Endodermal cell (in vitro differentiated cells): ENCODE results near the gene FAM107B. TPM values are rescaled to one million over a fixed set of nuclear protein-coding genes. Genes with fewer than 3 reads are reported as not detected.
A peak's percentile ranks its signal among the peaks of the same experiment; 100 is the strongest.

Experiments used
- DNase-seq: peaks from one replicate; pipeline ENCODE4 v3.0.0-alpha.2; 2017
- H3K27ac ChIP-seq: 2 replicates; pipeline ENCODE4 v1.5.1; 2013; ENCODE audit warnings: mild to moderate bottlenecking, low read depth, low read length, moderate library complexity
- H3K27me3 ChIP-seq: 2 replicates; pipeline ENCODE4 v1.6.1; 2013; ENCODE audit warnings: mild to moderate bottlenecking, low read length, moderate library complexity; ENCODE audit not compliant: insufficient read depth, control insufficient read depth, poor library complexity, severe bottlenecking
- H3K36me3 ChIP-seq: 2 replicates; pipeline ENCODE4 v1.7.0; 2013; ENCODE audit warnings: mild to moderate bottlenecking, low read length, moderate library complexity; ENCODE audit not compliant: control insufficient read depth, insufficient read depth
- H3K4me1 ChIP-seq: one replicate; pipeline ENCODE4 v1.7.0; 2013; ENCODE audit warnings: low read length; ENCODE audit not compliant: control insufficient read depth, insufficient read depth
- H3K4me3 ChIP-seq: 2 replicates; pipeline ENCODE4 v1.5.1; 2013; ENCODE audit warnings: mild to moderate bottlenecking, low read length, moderate library complexity
- H3K9ac ChIP-seq: 2 replicates; pipeline ENCODE4 v1.6.1; 2013; ENCODE audit warnings: mild to moderate bottlenecking, low read length, moderate library complexity; ENCODE audit not compliant: poor library complexity, severe bottlenecking; ENCODE audit errors: extremely low read depth
- H3K9me3 ChIP-seq: 2 replicates; pipeline ENCODE4 v1.6.1; 2013; ENCODE audit warnings: mild to moderate bottlenecking, low read length, moderate library complexity; ENCODE audit not compliant: control insufficient read depth
- H3K27ac Mint-ChIP-seq: 2 replicates; pipeline ENCODE4 v1.8.0; 2020; ENCODE audit warnings: mixed read lengths
- H3K27me3 Mint-ChIP-seq: 2 replicates; pipeline ENCODE4 v1.8.0; 2021; ENCODE audit warnings: mild to moderate bottlenecking, mixed read lengths; ENCODE audit not compliant: insufficient read depth
- H3K36me3 Mint-ChIP-seq: 2 replicates; pipeline ENCODE4 v1.8.0; 2020; ENCODE audit warnings: low read depth, mixed read lengths
- H3K4me1 Mint-ChIP-seq: 2 replicates; pipeline ENCODE4 v1.8.0; 2020; ENCODE audit warnings: mixed read lengths
- H3K4me3 Mint-ChIP-seq: 2 replicates; pipeline ENCODE4 v1.8.0; 2020; ENCODE audit warnings: mild to moderate bottlenecking, moderate library complexity, mixed read lengths
- H3K9me3 Mint-ChIP-seq: 2 replicates; pipeline ENCODE4 v1.8.0; 2020; ENCODE audit warnings: mild to moderate bottlenecking, mixed read lengths
- CTCF ChIP-seq: fragments of 200-600 bp; sonication (generic); conservative IDR thresholded peaks from 2 replicates; pipeline ENCODE4 v1.5.0; 2021; ENCODE audit warnings: antibody characterized with exemption, mild to moderate bottlenecking
- WGBS, 2 experiments: methylation state at CpG; one replicate each; pipeline versions ENCODE4 v1.1.5 to v1.1.7; 2013; ENCODE audit warnings: missing lambda C conversion rate in 2 of 2, mixed read lengths in 1 of 2; ENCODE audit not compliant: insufficient coverage in 1 of 2, insufficient read length in 1 of 2; 5-methylcytosine and 5-hydroxymethylcytosine counted together
- total RNA-seq, 2 donors: library from RNA; stranded (reverse); fragmentation: NEBNext Ultra II Directional in 1 of 2; extraction: Animal tissue kit (Norgen Biotek cat#: 25700) in 1 of 2; gene quantifications; 2 replicates in 1 of 2; 3 replicates in 1 of 2; pipeline ENCODE4 v1.2.1, GENCODE V29; 2021

FAM107B gene
- total RNA-seq, 2 donors from 2014 or later, result 16.0 to 24.0 TPM

GRCh38 chr10:14567421-14567820 lies 207.3 kb downstream of the FAM107B start:
- Mint-ChIP-seq H3K4me1 (peaks cover 29% of the 10 kb centered on the region), H3K4me3 (no peak overlapping the region), H3K9me3 (peaks cover 15% of the 10 kb centered on the region), H3K27me3 (no peaks in the 10 kb centered on the region), H3K36me3 (peaks cover 25% of the 10 kb centered on the region), H3K27ac (no peak overlapping the region)
- TF ChIP-seq CTCF, result no peak
- Histone ChIP-seq H3K36me3 (peaks cover 23% of the 10 kb centered on the region), H3K4me1 (peaks cover 14% of the 10 kb centered on the region), H3K4me3 (no peak overlapping the region), H3K9me3 (peaks cover 17% of the 10 kb centered on the region), H3K27me3 (no peaks in the 10 kb centered on the region), H3K27ac (no peak overlapping the region), H3K9ac (no peak overlapping the region)
- DNase-seq, result no peak
- 93 to 95% methylated on average over 4 of the region's 4 CpGs for WGBS, 2 experiments

GRCh38 chr10:14566498-14566897 lies 208.2 kb downstream of the FAM107B start:
- Histone ChIP-seq H3K4me3 (peak overlapping the region; percentile 57), H3K4me1 (peaks cover 14% of the 10 kb centered on the region), H3K9me3 (peaks cover 17% of the 10 kb centered on the region), H3K27ac (no peak overlapping the region), H3K9ac (no peak overlapping the region), H3K36me3 (peaks cover 23% of the 10 kb centered on the region), H3K27me3 (no peaks in the 10 kb centered on the region)
- Mint-ChIP-seq H3K4me1 (peaks cover 30% of the 10 kb centered on the region), H3K4me3 (no peak overlapping the region), H3K27me3 (no peaks in the 10 kb centered on the region), H3K36me3 (peaks cover 25% of the 10 kb centered on the region), H3K27ac (no peak overlapping the region), H3K9me3 (peaks cover 15% of the 10 kb centered on the region)
- no peak for TF ChIP-seq CTCF
- no peak for DNase-seq
- WGBS, 2 experiments, result 89 to 91% methylated on average over 10 of the region's 10 CpGs

GRCh38 chr10:14565199-14565598 lies 209.5 kb downstream of the FAM107B start:
- peaks cover 9% of the 10 kb centered on the region for H3K9me3 ChIP-seq
- no peak overlapping the region for H3K4me3 ChIP-seq
- peaks cover 12% of the 10 kb centered on the region for H3K9me3 Mint-ChIP-seq
- H3K36me3 Mint-ChIP-seq, result peaks cover 25% of the 10 kb centered on the region
- H3K4me3 Mint-ChIP-seq, result no peak overlapping the region
- 87 to 98% methylated on average over 4 to 5 of the region's 5 CpGs for WGBS, 2 experiments
- no peak overlapping the region for H3K27ac ChIP-seq
- no peaks in the 10 kb centered on the region for H3K27me3 Mint-ChIP-seq
- peaks cover 18% of the 10 kb centered on the region for H3K36me3 ChIP-seq
- H3K9ac ChIP-seq, result no peak overlapping the region
- no peak for TF ChIP-seq CTCF
- H3K4me1 Mint-ChIP-seq, result peaks cover 41% of the 10 kb centered on the region
- peaks cover 14% of the 10 kb centered on the region for H3K4me1 ChIP-seq
- no peaks in the 10 kb centered on the region for H3K27me3 ChIP-seq
- no peak for DNase-seq
- H3K27ac Mint-ChIP-seq, result no peak overlapping the region
